SK-N-SH (cell line): ENCODE results near the gene KCNN3. TPM values are rescaled to one million over a fixed set of nuclear protein-coding genes. Genes with fewer than 3 reads are reported as not detected.

Source experiments
- CTCF ChIA-PET: fragments of 300-600, 350-600 bp; formaldehyde crosslinking; extraction: SDS; loops from one replicate; lab custom pipeline; 2021; lab: Yijun Ruan, JAX
- POLR2A ChIA-PET: fragments of 350-600 bp; sonication (Branson Sonifier 250); formaldehyde crosslinking; extraction: SDS; loops from one replicate; lab custom pipeline; 2020; ENCODE audit warnings: antibody characterized with exemption, inconsistent platforms; lab: Yijun Ruan, JAX
- DNase-seq: peaks from one replicate; pipeline ENCODE4 v3.0.0; 2012
- H2AFZ ChIP-seq: fragments of 200-600 bp; sonication (generic); 2 replicates; pipeline ENCODE4 v1.8.1; 2016; ENCODE audit warnings: antibody characterized with exemption, mild to moderate bottlenecking, low read depth
- H3F3A ChIP-seq: fragments of 200-600 bp; sonication (generic); replicated peaks from 2 replicates; pipeline ENCODE3; 2016; ENCODE audit warnings: antibody characterized with exemption, mild to moderate bottlenecking; ENCODE audit not compliant: insufficient read depth
- H3K27ac ChIP-seq, 2 experiments: fragments of 200-500 bp in 1 of 2; fragments of 200-600 bp in 1 of 2; sonication (Bioruptor generic) in 1 of 2; sonication (generic), shearing (Covaris generic) in 1 of 2; 2 replicates each; pipeline versions ENCODE4 v1.5.1 to v1.6.1; 2014 to 2016; ENCODE audit warnings: low read depth in 2 of 2, inconsistent platforms in 1 of 2, low read length in 1 of 2, mild to moderate bottlenecking in 1 of 2, mixed read lengths in 1 of 2
- H3K27me3 ChIP-seq: fragments of 200-600 bp; sonication (generic), shearing (Covaris generic); 2 replicates; pipeline ENCODE4 v1.6.1; 2016; ENCODE audit warnings: mixed run types; ENCODE audit not compliant: insufficient read depth
- H3K36me3 ChIP-seq, 2 experiments: fragments of 200-500 bp in 1 of 2; fragments of 200-600 bp in 1 of 2; sonication (Bioruptor generic) in 1 of 2; sonication (generic) in 1 of 2; replicated peaks in 1 of 2; 2 replicates each; pipeline versions ENCODE3 to v1.5.1; 2014 to 2016; ENCODE audit warnings: low read length in 1 of 2, mild to moderate bottlenecking in 1 of 2; ENCODE audit not compliant: insufficient read depth in 2 of 2, control insufficient read depth in 1 of 2
- H3K4me1 ChIP-seq, 2 experiments: fragments of 200-500 bp in 1 of 2; fragments of 200-600 bp in 1 of 2; sonication (Bioruptor generic) in 1 of 2; sonication (generic), shearing (Covaris generic) in 1 of 2; 2 replicates each; pipeline versions ENCODE4 v1.5.1 to v1.6.1; 2014 to 2016; ENCODE audit warnings: low read depth in 1 of 2, low read length in 1 of 2, mixed run types in 1 of 2; ENCODE audit not compliant: insufficient read depth in 2 of 2, control insufficient read depth in 1 of 2
- H3K4me2 ChIP-seq: fragments of 200-600 bp; sonication (generic), shearing (Covaris generic); 2 replicates; pipeline ENCODE4 v1.6.1; 2017; ENCODE audit warnings: mixed run types
- H3K4me3 ChIP-seq, 2 experiments: fragments of 200-500 bp in 1 of 2; fragments of 200-600 bp in 1 of 2; sonication (Bioruptor generic) in 1 of 2; sonication (generic), shearing (Covaris generic) in 1 of 2; 2 replicates each; pipeline versions ENCODE4 v1.5.1 to v1.8.1; 2014 to 2016; ENCODE audit warnings: low read depth in 2 of 2, inconsistent platforms in 1 of 2, low read length in 1 of 2, mild to moderate bottlenecking in 1 of 2, mixed read lengths in 1 of 2, moderate library complexity in 1 of 2
- H3K79me2 ChIP-seq: fragments of 200-600 bp; sonication (generic); 2 replicates; pipeline ENCODE4 v1.8.1; 2017; ENCODE audit warnings: mild to moderate bottlenecking; ENCODE audit not compliant: insufficient read depth
- H3K9ac ChIP-seq: fragments of 200-600 bp; sonication (generic); 2 replicates; pipeline ENCODE4 v1.6.1; 2017; ENCODE audit warnings: mixed run types
- H3K9me2 ChIP-seq: fragments of 200-600 bp; sonication (generic); 2 replicates; pipeline ENCODE4 v1.6.1; 2017; ENCODE audit warnings: mixed run types
- H3K9me3 ChIP-seq: fragments of 200-600 bp; sonication (generic); 2 replicates; pipeline ENCODE4 v1.6.1; 2017; ENCODE audit warnings: mixed run types, mild to moderate bottlenecking, moderate library complexity
- H4K20me1 ChIP-seq: fragments of 200-600 bp; sonication (generic); 2 replicates; pipeline ENCODE4 v1.6.1; 2017; ENCODE audit warnings: mild to moderate bottlenecking, mixed run types; ENCODE audit not compliant: insufficient read depth
- CTCF ChIP-seq: fragments of 200-600 bp; sonication (generic); IDR thresholded peaks from 2 replicates; pipeline ENCODE4 v1.6.1; 2017; ENCODE audit warnings: antibody characterized with exemption, mild to moderate bottlenecking, moderate library complexity
- EP300 ChIP-seq, 2 experiments: IDR thresholded peaks; 2 replicates each; pipeline versions ENCODE4 v1.4.0 to v1.6.1; 2012; ENCODE audit warnings: borderline replicate concordance in 1 of 2, low read depth in 1 of 2, low read length in 1 of 2
- EZH2phosphoT487 ChIP-seq: fragments of 200-600 bp; sonication (generic); IDR thresholded peaks from 2 replicates; pipeline ENCODE4 v1.6.1; 2017; ENCODE audit warnings: low read depth, mixed run types, mild to moderate bottlenecking, antibody characterized with exemption, moderate library complexity, borderline replicate concordance
- FOXJ3 ChIP-seq: sonication (generic); formaldehyde crosslinking; IDR thresholded peaks from 2 replicates; pipeline ENCODE4 v1.5.1; 2020; ENCODE audit warnings: mild to moderate bottlenecking, missing genetic modification reagents
- FOXM1 ChIP-seq: IDR thresholded peaks from 2 replicates; pipeline ENCODE4 v1.4.0; 2012; ENCODE audit warnings: low read depth, mild to moderate bottlenecking
- GABPA ChIP-seq: IDR thresholded peaks from 2 replicates; pipeline ENCODE4 v1.4.0; 2012; ENCODE audit warnings: low read depth, mild to moderate bottlenecking
- GATA2 ChIP-seq: sonication (generic); formaldehyde crosslinking; IDR thresholded peaks from 2 replicates; pipeline ENCODE4 v1.5.0; 2020; ENCODE audit warnings: mild to moderate bottlenecking, missing genetic modification reagents
- JUND ChIP-seq: IDR thresholded peaks from 2 replicates; pipeline ENCODE4 v1.4.0; 2012
- MEF2A ChIP-seq: IDR thresholded peaks from 2 replicates; pipeline ENCODE4 v1.4.0; 2012; ENCODE audit warnings: low read depth, borderline replicate concordance
- REST ChIP-seq: IDR thresholded peaks from 2 replicates; pipeline ENCODE4 v1.6.1; 2012; ENCODE audit warnings: mild to moderate bottlenecking, low read depth, low read length, moderate library complexity
- RFX5 ChIP-seq: IDR thresholded peaks from 2 replicates; pipeline ENCODE4 v1.6.1; 2012; ENCODE audit warnings: mild to moderate bottlenecking, improper control_type of control experiment, low read length
- SMC3 ChIP-seq: IDR thresholded peaks from 2 replicates; pipeline ENCODE4 v1.6.1; 2012; ENCODE audit warnings: low read depth, low read length, improper control_type of control experiment
- TCF12 ChIP-seq: IDR thresholded peaks from 2 replicates; pipeline ENCODE4 v1.4.0; 2012
- YY1 ChIP-seq: IDR thresholded peaks from 2 replicates; pipeline ENCODE4 v1.4.0; 2012; ENCODE audit warnings: low read depth, mild to moderate bottlenecking
- WGBS: methylation state at CpG from one replicate; pipeline ENCODE4 v1.1.6; 2017; ENCODE audit warnings: low lambda C conversion rate; 5-methylcytosine and 5-hydroxymethylcytosine counted together
- polyA plus RNA-seq, 3 experiments: library from polyadenylated mRNA; depleted of rRNA; stranded (reverse); fragments of >200 nt; gene quantifications; 2 replicates each; pipeline ENCODE4 v1.2.3, GENCODE V29; 2012
- TF ChIP-seq, protein P1 (sequence below): IDR thresholded peaks from 2 replicates; pipeline ENCODE4; 2012
- TF ChIP-seq, protein P2 (sequence below): IDR thresholded peaks from 2 replicates; pipeline ENCODE4 v1.4.0; 2012; ENCODE audit warnings: low read depth, borderline replicate concordance

The KCNN3 gene
- polyA plus RNA-seq, 1 of the 3 experiments (the other 2 are of a cell fraction) = 0.16 TPM

DNA sequence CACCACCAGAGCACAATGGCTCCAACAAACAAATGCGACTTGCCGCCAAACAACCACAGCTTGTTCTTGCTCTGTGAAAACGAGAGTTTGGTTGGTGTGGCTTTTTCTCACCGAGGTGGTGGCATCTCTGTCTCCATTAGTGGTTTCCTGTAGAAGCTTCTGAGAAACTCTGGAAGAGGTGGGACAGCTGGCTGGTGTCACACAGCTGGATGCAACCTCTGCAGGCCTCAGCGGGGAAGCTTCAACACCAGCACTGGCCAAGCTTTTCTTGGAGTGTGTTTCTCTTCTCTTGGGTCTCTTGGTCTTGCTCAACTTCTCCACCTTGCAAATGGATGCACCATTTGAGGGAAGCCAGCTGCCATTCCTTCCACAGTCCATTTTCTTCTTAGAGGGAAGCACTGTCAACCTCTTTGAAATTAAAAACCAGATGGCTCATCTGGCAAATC lies 124.8 kb downstream of the KCNN3 start:
- Histone ChIP-seq H3K79me2 (no peaks in the 10 kb centered on the region), H4K20me1 (no peaks in the 10 kb centered on the region), H3K9ac (no peak overlapping the region), H3F3A (no peaks in the 10 kb centered on the region), H3K4me3 (no peak overlapping the region), H3K27me3 (peaks cover 47% of the 10 kb centered on the region), H3K4me2 (no peak overlapping the region), H3K36me3 (no peaks in the 10 kb centered on the region), H3K9me2 (no peaks in the 10 kb centered on the region), H3K9me3 (no peaks in the 10 kb centered on the region), H2AFZ (no peak overlapping the region), H3K4me1 (peaks cover 0 to 36% of the 10 kb centered on the region in 2 experiments; a peak in 2 of 4 replicates), H3K27ac (no peak overlapping the region)
- 60% methylated on average over 5 of the region's 5 CpGs for WGBS
- no peak for TF ChIP-seq GATA2
- no peak for DNase-seq
- ChIA-PET POLR2A (no interaction called here), CTCF (interaction anchor here (1.2 to 3.0 kb wide), 5 partner anchors 9 to 20 kb away, joined by 3 to 14 read pairs (median 4); no protein-coding TSS in a partner anchor)

DNA sequence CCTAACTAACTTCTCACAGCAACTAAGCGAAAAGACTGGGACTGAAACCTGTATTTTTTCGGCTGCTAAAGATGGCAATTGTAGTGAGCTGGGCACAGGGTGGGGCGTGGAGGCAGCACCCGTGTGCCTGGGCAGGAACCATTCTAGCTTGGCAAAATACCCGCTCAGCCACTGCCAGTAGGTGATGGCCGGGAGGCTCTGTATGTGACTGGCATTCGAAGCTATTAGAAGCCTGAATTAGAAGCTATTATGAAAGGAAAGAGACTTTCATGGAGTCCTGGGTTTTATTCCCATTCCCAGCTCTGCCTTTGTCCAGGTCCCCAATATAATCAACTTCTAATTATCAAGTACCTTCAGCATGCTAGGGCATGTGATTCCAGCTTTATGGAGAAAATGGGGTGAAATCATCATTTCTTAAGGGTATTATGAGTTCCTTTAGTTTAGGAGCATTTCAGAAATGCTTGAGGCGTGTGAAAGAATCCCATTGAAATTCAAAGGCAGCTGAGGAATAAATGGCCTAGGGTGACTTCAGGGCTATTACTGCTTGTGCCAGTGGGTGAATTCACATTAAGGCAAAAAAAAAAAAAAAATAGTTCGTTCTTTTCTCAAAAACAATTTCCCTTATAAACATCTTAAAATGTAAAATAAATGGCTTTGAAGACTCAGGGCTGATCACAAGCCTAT lies 125.6 kb downstream of the KCNN3 start:
- peaks cover 40% of the 10 kb centered on the region for H3K27me3 ChIP-seq
- no peak overlapping the region for H3K4me3 ChIP-seq
- no peaks in the 10 kb centered on the region for H3K36me3 ChIP-seq
- H3K27ac ChIP-seq = no peak overlapping the region
- TF ChIP-seq CTCF (no peak), REST (no peak), SMC3 (no peak), GATA2 (no peak), YY1 (no peak), MEF2A (no peak), RFX5 (no peak), JUND (no peak), GABPA (no peak), EZH2phosphoT487 (no peak), FOXM1 (no peak), EP300 (IDR thresholded peaks at IDR 0.05; ENCODE audit: borderline replicate concordance in 1 of 2, low read depth in 1 of 2, low read length in 1 of 2) (no peak), FOXJ3 (CRISPR knock-in tag) (no peak), TCF12 (no peak)
- TF ChIP-seq, protein P1, sequence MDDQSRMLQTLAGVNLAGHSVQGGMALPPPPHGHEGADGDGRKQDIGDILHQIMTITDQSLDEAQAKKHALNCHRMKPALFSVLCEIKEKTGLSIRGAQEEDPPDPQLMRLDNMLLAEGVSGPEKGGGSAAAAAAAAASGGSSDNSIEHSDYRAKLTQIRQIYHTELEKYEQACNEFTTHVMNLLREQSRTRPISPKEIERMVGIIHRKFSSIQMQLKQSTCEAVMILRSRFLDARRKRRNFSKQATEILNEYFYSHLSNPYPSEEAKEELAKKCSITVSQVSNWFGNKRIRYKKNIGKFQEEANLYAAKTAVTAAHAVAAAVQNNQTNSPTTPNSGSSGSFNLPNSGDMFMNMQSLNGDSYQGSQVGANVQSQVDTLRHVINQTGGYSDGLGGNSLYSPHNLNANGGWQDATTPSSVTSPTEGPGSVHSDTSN = no peak
- TF ChIP-seq, protein P2, sequence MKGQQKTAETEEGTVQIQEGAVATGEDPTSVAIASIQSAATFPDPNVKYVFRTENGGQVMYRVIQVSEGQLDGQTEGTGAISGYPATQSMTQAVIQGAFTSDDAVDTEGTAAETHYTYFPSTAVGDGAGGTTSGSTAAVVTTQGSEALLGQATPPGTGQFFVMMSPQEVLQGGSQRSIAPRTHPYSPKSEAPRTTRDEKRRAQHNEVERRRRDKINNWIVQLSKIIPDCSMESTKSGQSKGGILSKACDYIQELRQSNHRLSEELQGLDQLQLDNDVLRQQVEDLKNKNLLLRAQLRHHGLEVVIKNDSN = no peak
- ChIA-PET CTCF (interaction anchor here (1.2 to 3.0 kb wide), 5 partner anchors 9 to 134 kb away, joined by 3 to 14 read pairs (median 4); no protein-coding TSS in a partner anchor), POLR2A (no interaction called here)
- H3F3A ChIP-seq = no peaks in the 10 kb centered on the region
- H2AFZ ChIP-seq = no peak overlapping the region
- no peak overlapping the region for H3K4me2 ChIP-seq
- no peaks in the 10 kb centered on the region for H3K9me2 ChIP-seq
- WGBS = 66% methylated on average over 9 of the region's 9 CpGs
- H3K4me1 ChIP-seq = peaks cover 0 to 29% of the 10 kb centered on the region in 2 experiments; a peak in 2 of 4 replicates
- DNase-seq = no peak
- no peak overlapping the region for H3K9ac ChIP-seq
- H3K79me2 ChIP-seq = no peaks in the 10 kb centered on the region
- no peaks in the 10 kb centered on the region for H3K9me3 ChIP-seq
- no peaks in the 10 kb centered on the region for H4K20me1 ChIP-seq
